GM21619 (cell line): ENCODE measurements around the gene SEC22B.
"Not testable (repeated sequence)": the region's sequence is repeated elsewhere in the genome, so short reads cannot be mapped to it uniquely, and the experiment has no call there.

Source experiments
- ATAC-seq: cut with Tn5 transposase; IDR thresholded peaks from one replicate; pipeline ENCODE4 v1.9.1; 2021; ENCODE audit not compliant: unreplicated experiment

The SEC22B gene

DNA sequence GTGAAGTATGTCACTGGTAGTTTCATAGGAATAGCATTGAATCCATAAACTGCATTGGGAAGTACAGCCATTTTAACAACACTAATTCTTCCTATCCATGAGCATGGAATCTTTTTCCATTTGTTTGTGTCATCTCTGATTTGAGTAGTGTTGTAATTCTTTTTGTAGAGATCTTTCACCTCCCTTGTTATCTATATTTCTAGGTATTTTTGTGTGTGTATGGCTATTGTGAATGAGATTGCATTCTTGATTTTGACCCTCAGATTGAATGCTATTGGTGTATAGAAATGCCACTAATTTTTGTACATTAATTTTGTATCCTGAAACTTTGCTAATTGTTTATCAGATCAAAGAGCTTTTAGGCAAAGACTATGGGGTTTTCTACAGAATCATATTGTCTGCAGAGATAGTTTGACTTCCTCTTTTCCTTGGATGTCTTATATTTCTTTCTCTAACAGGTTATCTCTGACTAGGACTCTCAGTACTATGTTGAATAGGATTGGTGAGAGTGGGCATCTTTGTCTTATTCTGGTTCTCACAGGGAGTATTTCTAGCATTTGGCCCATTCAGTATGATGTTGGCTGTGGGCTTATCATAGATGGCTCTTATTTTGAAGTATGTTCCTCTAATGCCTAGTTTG, 26.8 kb downstream of the SEC22B start:
- ATAC-seq = not testable (repeated sequence)

DNA sequence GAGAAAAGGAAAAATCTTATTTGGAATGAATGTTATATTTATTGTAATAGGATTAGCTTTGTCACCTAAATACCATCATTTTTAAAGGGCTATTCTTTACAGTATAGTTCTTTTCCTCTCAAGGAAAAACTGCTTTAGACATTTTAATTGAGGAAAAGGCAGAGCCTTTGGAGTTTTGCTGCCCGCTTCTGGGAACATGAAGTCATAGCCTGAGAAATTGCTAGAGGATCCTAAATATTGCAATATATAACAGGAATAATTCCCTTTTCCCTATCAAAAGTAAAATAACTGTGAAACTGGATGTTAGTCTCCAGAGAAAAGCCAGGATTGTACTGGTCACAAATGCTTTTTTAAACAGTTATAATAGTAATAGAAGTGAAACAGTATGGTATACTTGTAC, 30.5 kb downstream of the SEC22B start:
- ATAC-seq = not testable (repeated sequence)

GRCh38 chr1:120144626-120145025, 31.7 kb downstream of the SEC22B start:
- ATAC-seq = not testable (repeated sequence)

GRCh38 chr1:120144169-120144568, 32.2 kb downstream of the SEC22B start:
- not testable (repeated sequence) for ATAC-seq

GRCh38 chr1:120143334-120143733, 33.0 kb downstream of the SEC22B start:
- ATAC-seq = not testable (repeated sequence)

GRCh38 chr1:120142512-120143263, 33.6 kb downstream of the SEC22B start:
- peak; percentile 99 for ATAC-seq

GRCh38 chr1:120141865-120142264, 34.5 kb downstream of the SEC22B start:
- ATAC-seq = not testable (repeated sequence)

DNA sequence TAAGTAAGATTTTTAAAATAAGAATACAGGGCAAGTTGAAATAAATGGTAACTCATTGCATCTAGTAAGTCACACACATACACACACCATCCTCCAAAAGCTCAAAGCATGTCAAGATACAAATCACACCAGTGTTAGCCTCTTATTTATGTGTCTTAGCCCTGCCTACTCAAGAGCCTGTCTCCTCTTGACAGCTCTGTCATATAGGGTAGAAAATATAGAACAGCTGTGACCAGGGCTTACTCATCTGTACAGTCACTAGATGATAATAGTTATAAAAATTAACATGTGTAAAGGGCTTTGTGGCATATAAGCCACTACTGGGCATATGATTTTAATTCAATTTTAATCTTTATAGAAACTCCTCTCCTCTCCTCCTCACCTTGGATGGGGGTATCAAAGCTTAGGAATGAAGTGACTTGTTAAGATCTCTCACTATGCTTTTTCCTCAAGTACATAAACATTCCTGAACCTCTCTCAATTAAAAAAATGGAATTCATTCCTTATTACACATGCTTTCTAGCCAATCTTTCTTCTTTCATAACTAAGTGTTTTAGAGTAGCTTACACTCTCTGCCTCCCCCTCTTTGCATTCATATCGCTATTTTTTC, 35.6 kb downstream of the SEC22B start:
- ATAC-seq = not testable (repeated sequence)

GRCh38 chr1:120136086-120136485, 40.2 kb downstream of the SEC22B start:
- ATAC-seq = not testable (repeated sequence)

DNA sequence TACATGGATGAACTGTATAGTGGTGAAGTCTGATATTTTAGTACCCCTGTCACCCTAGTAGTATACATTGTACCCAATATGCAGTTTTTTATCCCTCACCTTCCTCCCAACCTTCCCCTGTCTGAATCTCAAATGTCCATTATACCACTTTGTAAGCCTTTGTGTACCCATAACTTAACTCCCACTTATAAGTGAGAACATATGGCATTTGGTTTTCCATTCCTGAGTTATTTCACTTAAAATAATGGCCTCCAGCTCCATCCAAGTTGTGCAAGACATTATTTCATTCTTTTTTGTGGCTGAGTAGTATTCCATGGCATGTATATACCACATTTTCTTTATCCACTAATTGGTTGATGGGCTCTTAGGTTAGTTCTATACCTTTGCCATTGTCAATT, 42.4 kb downstream of the SEC22B start:
- ATAC-seq = not testable (repeated sequence)

DNA sequence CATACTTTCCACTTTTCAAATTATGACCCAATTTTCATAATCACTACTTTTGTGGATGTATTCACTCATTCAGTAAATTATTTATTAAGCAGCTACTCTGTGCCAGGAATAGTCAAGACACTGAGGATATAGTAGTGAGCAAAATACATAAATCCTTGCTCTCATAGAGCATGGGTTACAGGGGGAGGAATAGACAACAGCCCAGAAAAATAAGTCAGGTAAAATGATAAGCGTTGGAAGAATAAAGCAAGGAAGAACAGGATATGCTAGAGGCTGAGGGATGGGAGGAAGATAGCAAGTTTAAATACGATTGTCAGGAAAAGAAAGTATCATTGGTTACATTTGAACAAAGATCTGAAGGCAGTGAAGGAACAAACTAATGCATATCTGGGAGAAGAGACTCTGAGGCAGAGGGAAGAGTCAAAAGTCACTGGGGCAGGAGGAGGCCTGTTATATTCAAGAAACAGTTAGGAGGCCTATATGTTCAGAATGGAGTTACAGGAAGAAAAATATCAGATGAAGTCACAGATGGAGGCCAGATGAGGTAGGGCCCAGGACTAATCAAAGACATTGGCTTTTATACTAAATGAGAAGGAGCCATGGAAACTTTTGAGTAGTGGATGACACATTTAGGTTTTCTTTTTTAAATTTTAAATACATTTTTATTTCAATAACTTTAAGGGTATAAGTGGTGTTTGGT, 42.9 kb downstream of the SEC22B start:
- no peak for ATAC-seq

GRCh38 chr1:120132406-120132763, 43.9 kb downstream of the SEC22B start:
- not testable (repeated sequence) for ATAC-seq

DNA sequence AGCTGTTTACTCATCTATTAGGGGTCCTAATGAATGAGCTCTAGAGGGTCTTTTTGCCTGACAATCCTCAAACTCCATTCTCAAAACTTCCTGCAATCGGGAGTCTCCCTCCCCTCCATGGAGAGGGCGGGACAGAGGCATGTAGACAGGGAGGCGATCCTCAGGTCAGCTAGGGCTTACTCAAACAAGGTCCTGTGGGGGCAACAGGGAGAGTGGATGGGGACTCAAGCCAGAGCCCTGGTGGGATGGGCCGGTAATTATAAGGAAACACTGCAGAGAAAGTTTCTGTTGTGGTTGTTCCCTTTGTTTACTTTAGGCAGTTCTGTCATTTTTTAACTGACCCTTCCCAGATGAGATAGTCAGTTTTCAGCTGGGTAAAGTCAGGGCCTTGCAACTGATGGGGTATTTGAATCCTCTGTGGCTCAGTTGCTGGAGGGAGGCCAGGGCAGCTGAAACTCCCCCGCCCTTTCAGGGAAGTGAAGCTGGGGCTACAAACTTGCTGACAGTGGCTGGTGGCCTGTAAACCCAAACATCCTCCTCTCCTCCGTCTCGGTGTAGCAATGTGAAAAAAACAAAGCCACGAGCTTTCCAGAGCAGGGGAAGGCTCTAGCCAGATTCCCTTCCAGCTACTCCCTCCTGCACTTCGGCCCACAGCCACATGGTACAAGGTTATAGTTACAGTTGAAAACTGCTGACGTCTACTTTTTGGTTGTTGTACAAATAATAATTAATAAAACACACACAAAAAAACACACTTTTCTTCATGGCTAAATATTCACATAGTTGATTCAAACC, 44.5 kb downstream of the SEC22B start:
- not testable (repeated sequence) for ATAC-seq

DNA sequence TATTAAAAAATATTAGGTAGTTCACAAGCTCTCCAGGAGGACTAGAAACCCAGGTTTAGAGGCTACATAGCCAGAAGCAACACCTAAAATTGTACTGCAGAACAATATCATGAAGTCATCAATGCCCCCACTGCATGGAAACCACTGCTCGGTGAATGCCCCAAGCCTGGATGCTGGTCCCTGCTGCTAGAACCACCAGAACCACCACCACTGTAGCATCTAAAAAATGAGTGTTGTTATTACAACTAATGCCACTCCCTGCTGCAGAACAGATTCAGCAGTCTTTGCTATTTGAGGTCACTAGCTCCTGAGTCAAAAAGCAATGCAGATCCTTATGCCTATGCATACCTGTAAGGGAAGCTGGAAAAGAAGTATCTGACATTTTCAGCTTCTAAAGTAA, 48.4 kb downstream of the SEC22B start:
- not testable (repeated sequence) for ATAC-seq

DNA sequence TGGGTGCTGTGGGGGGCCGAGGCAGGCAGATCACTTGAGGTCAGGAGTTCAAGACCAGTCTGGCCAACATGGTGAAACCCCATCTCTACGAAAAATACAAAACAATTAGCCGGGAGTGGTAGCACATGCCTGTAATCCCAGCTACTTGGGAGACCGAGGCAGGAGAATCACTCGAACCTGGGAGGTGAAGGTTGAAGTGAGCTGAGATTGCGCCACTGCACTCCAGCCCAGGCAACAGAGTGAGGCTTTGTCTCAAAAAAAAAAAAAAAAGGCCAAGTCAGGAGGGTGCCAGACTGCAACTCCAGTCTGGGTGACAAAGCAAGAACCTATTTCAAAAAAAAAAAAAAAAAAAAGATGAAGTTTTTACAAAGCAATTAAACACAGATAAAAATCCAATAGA, 50.1 kb downstream of the SEC22B start:
- ATAC-seq = not testable (repeated sequence)

- not testable (repeated sequence) for ATAC-seq
Observed at GRCh38 chr1:120124628-120125027, 51.7 kb downstream of the SEC22B start.

DNA sequence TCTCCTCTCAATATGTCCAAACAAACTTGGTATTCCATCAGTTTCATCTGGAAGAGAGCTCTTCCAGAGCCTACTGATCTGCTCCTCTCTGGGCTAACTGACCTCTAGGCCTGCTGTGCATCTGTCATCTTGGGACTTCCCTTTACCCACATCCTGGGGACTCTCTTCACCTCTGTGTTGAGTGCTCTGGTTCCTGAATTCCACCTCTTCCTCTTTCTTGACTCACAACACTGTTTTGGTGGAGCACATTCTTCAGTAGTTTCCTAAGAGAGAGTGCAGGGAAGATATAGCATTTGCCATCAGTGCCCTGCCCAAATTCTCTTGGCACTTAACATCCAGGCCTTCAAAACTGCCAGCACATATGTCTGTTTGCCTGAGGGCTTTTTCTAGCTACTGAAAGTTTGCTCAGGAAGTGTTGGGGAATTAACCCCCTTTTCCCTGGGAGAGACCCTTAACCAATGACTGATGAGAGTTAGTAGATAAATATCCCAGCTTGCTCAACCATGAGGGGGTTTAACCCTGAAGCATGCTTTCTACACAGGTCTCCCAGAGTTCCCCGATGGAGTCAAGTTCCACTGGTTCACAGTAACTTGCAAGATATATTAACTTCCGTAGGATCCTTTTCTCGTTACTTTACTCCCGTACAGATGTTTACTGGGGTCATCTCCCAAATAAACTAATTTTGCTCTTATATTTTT, 52.4 kb downstream of the SEC22B start:
- ATAC-seq = not testable (repeated sequence)

DNA sequence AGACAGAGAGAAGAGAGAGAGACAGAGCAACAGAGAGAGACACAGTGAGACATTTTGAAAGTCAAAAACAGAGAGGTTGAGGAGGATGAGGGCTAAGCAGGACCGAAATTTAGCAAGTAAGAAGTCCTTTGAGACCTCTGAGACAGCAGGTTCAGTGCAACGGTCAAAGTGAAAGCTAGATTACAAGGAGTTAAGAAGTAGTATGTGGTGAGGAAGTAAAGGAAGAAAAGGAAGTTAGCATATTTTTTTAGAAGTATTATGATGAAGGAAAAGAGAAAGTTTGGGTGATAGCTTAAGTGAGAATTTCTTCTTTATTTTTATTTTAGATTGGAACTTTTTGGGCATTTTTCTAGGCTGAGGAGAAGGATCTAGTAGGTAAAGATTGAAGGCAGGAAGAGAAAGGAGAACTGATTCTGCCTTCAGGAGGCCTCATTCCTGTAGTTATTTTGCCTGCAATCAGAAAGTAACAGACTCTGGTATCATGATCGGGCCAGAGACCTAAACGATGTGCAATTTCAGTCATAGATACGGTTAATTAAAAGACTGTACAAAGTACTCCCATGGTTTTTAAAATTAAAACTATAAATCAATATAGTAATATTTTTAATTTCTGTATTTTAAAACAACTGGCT, 53.9 kb downstream of the SEC22B start:
- ATAC-seq = peak; percentile 84

- not testable (repeated sequence) for ATAC-seq
Observed at GRCh38 chr1:120121830-120122229, 54.5 kb downstream of the SEC22B start.

DNA sequence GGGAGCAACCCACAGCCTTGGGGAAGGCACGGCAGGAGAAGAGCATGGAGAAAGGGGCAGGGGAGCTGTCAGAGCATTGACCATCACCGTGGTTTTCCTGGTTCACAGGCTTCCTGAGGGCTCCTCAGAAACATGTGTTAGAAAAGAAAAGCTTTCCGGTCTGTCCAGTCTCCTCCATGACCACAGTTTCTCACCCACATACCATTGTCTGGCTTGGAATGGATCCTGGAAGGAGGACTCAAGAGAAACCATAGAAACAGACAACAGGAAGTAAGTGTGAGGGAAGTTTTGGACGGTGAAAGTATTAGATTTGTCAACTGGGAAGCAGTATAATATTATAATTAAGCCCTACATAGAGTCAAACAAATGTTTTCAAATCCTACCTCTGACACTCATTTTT, 55.8 kb downstream of the SEC22B start:
- not testable (repeated sequence) for ATAC-seq
